Measurements from ENCODE around the gene SSRP1. TPM values are rescaled to one million over a fixed set of nuclear protein-coding genes. Genes with fewer than 3 reads are reported as not detected.

Gene SSRP1
- total and polyA plus RNA-seq, 9 of the 15 experiments (the other 6 are each of a cell fraction or from before 2014, with no cell fraction given), result 91.1 to 416 (median 245) TPM

- TF ChIP-seq ZNF586 (CRISPR knock-in tag; conservative IDR thresholded peaks at IDR 0.05) (no peak), ZNF436 (CRISPR knock-in tag; IDR thresholded peaks at IDR 0.05) (no peak), ZNF57 (CRISPR knock-in tag; IDR thresholded peaks at IDR 0.05) (no peak), NFRKB (IDR thresholded peaks at IDR 0.05; ENCODE audit: low read depth) (no peak), KAT2B (IDR thresholded peaks at IDR 0.05; ENCODE audit: low read depth, low read length) (no peak), HSF4 (CRISPR knock-in tag; IDR thresholded peaks at IDR 0.05; ENCODE audit: borderline replicate concordance) (no peak), PRDM10 (IDR thresholded peaks at IDR 0.05; ENCODE audit: partially characterized antibody) (no peak), FOXA3 (CRISPR knock-in tag; conservative IDR thresholded peaks at IDR 0.05 in 1 of 2, IDR thresholded peaks at IDR 0.05 in 1 of 2) (no peak), HDAC2 (IDR thresholded peaks at IDR 0.05) (peak; percentile 87), BRF2 (IDR thresholded peaks at IDR 0.05; ENCODE audit: borderline replicate concordance, insufficient read depth, insufficient read length) (no peak), AFF4 (CRISPR knock-in tag; IDR thresholded peaks at IDR 0.05) (no peak), PHF21A (IDR thresholded peaks at IDR 0.05; ENCODE audit: borderline replicate concordance, low read depth) (no peak), MTA3 (IDR thresholded peaks at IDR 0.05; ENCODE audit: borderline replicate concordance) (peak; percentile 33; the same call in 1 of the 2 replicates), ZC3H4 (CRISPR knock-in tag; IDR thresholded peaks at IDR 0.05; ENCODE audit: borderline replicate concordance) (no peak), ZFX (CRISPR knock-in tag; IDR thresholded peaks at IDR 0.05) (no peak; the same call in 1 of the 2 replicates), MXI1 (IDR thresholded peaks at IDR 0.05; ENCODE audit: low read depth, low read length) (no peak), SAP30 (IDR thresholded peaks at IDR 0.05; ENCODE audit: borderline replicate concordance, insufficient read depth, low read depth, low read length, poor library complexity, severe bottlenecking) (no peak), GMEB1 (CRISPR knock-in tag; IDR thresholded peaks at IDR 0.05) (no peak), LARP7 (IDR thresholded peaks at IDR 0.05) (no peak)
Observed at GRCh38 chr11:57358543-57358961, 22.9 kb upstream of the SSRP1 start (continued).

Data from K562 (cell line).